Calu3 (cell line): ENCODE results near the gene NQO2. TPM values are rescaled to one million over a fixed set of nuclear protein-coding genes. Genes with fewer than 3 reads are reported as not detected.

Source experiments
- BruUV-seq: library from RNA; stranded (reverse); fragments of 400-500 nt; replicated peaks from 2 replicates; lab custom pipeline; 2021; lab: Mats Ljungman, UMichigan
- CTCF ChIA-PET: fragments of 300-600 bp; sonication (Branson Sonifier 250); formaldehyde crosslinking; loops from one replicate; lab custom pipeline; 2022; ENCODE audit warnings: antibody characterized with exemption; lab: Charles Lee
- DNase-seq: peaks from one replicate; pipeline ENCODE4 v3.0.0; 2022
- H3K27ac Mint-ChIP-seq: one replicate; pipeline ENCODE4 v1.8.0; 2022; ENCODE audit warnings: mixed read lengths; ENCODE audit not compliant: unreplicated experiment
- H3K27me3 Mint-ChIP-seq: one replicate; pipeline ENCODE4 v1.8.0; 2022; ENCODE audit warnings: mixed read lengths; ENCODE audit not compliant: unreplicated experiment
- H3K36me3 Mint-ChIP-seq: one replicate; pipeline ENCODE4 v1.8.0; 2022; ENCODE audit warnings: mild to moderate bottlenecking, moderate library complexity, mixed read lengths; ENCODE audit not compliant: insufficient read depth, unreplicated experiment
- H3K4me1 Mint-ChIP-seq: one replicate; pipeline ENCODE4 v1.8.0; 2022; ENCODE audit warnings: mild to moderate bottlenecking, low read depth, mixed read lengths; ENCODE audit not compliant: unreplicated experiment
- H3K4me3 Mint-ChIP-seq: one replicate; pipeline ENCODE4 v1.8.0; 2022; ENCODE audit warnings: mild to moderate bottlenecking, low read depth, moderate library complexity, mixed read lengths; ENCODE audit not compliant: unreplicated experiment
- H3K9me3 Mint-ChIP-seq: one replicate; pipeline ENCODE4 v1.8.0; 2022; ENCODE audit warnings: low read depth, mixed read lengths; ENCODE audit not compliant: unreplicated experiment
- CTCF ChIP-seq: fragments of 200-600 bp; IDR thresholded peaks from one replicate; pipeline ENCODE4 v1.8.0; 2022; ENCODE audit warnings: antibody characterized with exemption; ENCODE audit not compliant: unreplicated experiment
- intact Hi-C: fragments of 100-400 bp; cut with micrococcal nuclease; formaldehyde crosslinking; loops from one replicate; pipeline ENCODE4 v1.10.0; 2022; ENCODE audit not compliant: unreplicated experiment
- total RNA-seq: library from RNA; stranded (reverse); gene quantifications from 2 replicates; pipeline ENCODE4 v1.2.3, GENCODE V29; 2022

Gene NQO2
- total RNA-seq, 1 experiment from 2014 or later = 12.0 TPM

GRCh38 chr6:3013901-3014674 is 14.4 kb downstream of the NQO2 start:
- Mint-ChIP-seq H3K27me3 (no peaks in the 10 kb centered on the region), H3K27ac (no peak overlapping the region), H3K9me3 (no peaks in the 10 kb centered on the region), H3K4me3 (no peak overlapping the region), H3K36me3 (peaks cover 6% of the 10 kb centered on the region), H3K4me1 (no peaks in the 10 kb centered on the region)
- intact Hi-C loops = no loop called here
- BruUV-seq = no TSS peak
- DNase-seq = no peak
- CTCF ChIA-PET = no interaction called here
- TF ChIP-seq CTCF = no peak

DNA sequence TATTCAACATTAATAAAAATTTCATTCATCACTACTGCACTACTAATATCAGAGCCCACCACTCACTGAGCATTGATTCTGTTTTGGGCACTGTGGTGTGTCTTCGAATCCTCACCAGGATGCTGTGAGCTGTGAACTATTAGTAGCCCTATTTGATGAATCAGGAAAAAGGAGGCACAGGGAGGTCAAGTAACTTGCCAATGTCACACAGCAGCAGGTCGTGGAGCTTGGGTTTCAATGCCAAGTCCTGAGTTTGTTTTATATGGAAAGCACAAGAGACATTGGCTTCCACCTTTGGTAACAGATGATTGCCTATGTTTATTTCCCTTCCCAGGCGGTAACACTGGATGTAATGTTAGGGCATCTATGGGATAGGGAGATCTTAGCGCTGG is 15.0 kb downstream of the NQO2 start:
- Mint-ChIP-seq H3K36me3 (peaks cover 6% of the 10 kb centered on the region), H3K27ac (no peak overlapping the region), H3K27me3 (no peaks in the 10 kb centered on the region), H3K4me1 (no peaks in the 10 kb centered on the region), H3K9me3 (no peaks in the 10 kb centered on the region), H3K4me3 (no peak overlapping the region)
- intact Hi-C loops = no loop called here
- no peak for TF ChIP-seq CTCF
- CTCF ChIA-PET = no interaction called here
- BruUV-seq = no TSS peak
- no peak for DNase-seq

DNA sequence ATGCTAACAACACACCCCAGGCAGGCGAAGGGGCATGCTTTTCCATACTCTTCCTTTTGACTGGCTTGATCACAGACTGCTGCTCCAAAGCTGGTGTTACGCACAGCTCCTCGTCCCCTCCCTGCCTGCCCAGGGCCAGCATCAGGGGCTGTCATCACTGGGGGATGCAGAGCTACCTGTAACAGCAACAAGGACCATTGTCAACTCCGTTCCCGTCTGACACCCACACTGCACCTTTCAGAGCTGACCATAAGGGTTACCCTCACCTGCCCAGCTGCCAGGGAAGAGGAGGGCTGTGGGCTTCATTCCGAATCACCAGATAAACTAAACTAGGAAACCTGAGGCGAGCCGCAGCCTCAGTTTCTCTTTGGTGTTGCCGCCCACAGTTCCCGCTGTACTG is 15.4 kb downstream of the NQO2 start:
- CTCF ChIA-PET = no interaction called here
- intact Hi-C loops = no loop called here
- no TSS peak for BruUV-seq
- peaks cover 6% of the 10 kb centered on the region for H3K36me3 Mint-ChIP-seq
- H3K4me1 Mint-ChIP-seq = no peaks in the 10 kb centered on the region
- no peak overlapping the region for H3K4me3 Mint-ChIP-seq
- no peaks in the 10 kb centered on the region for H3K9me3 Mint-ChIP-seq
- H3K27ac Mint-ChIP-seq = no peak overlapping the region
- H3K27me3 Mint-ChIP-seq = no peaks in the 10 kb centered on the region
- no peak for DNase-seq
- TF ChIP-seq CTCF = no peak

DNA sequence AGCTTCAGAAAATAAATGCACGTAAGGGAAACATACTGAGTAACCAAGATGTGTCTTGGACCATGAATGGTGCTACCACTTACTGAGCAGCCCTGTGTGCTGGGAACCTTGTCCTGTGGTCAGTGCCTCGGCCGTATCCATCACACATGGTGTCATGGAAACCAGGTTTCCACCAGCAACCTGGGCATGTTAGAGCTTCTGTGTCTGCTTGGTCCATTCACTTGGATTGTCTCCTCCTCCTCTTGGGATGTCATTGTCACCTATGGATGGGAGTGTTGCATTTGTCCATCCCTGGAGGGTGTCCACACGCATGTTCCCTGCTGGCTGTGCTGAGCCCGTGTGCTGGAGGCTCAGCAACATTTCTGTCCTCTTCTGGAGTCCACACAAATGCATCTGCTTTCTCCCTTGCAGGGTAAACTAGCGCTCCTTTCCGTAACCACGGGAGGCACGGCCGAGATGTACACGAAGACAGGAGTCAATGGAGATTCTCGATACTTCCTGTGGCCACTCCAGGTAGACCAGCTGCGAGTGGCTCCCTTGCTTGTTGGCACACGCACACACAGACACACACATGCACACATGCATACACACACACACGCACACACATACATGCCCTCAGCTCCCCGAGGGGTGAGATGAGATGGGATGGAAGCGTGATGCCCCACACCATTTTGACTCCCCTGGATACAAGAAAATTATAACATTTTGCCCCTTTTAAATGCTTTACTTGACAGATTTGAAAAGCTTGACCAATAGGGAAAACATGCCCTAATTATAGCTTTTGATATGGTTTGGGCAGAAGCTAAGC is 17.0 kb downstream of the NQO2 start:
- TF ChIP-seq CTCF = no peak
- H3K9me3 Mint-ChIP-seq = no peaks in the 10 kb centered on the region
- H3K27me3 Mint-ChIP-seq = no peaks in the 10 kb centered on the region
- CTCF ChIA-PET = no interaction called here
- peaks cover 6% of the 10 kb centered on the region for H3K36me3 Mint-ChIP-seq
- no peak overlapping the region for H3K27ac Mint-ChIP-seq
- no peak overlapping the region for H3K4me3 Mint-ChIP-seq
- DNase-seq = no peak
- intact Hi-C loops = no loop called here
- no TSS peak for BruUV-seq
- H3K4me1 Mint-ChIP-seq = no peaks in the 10 kb centered on the region
